Stimulated activated CD4-positive, alpha-beta T cell treated with anti-CD3 and anti-CD28 coated beads, Interleukin-4, amount 100 ng/mL, for 1 hour (primary cell): Measurements from ENCODE around the gene CLEC2L.

Experiments used
- DNase-seq: peaks from one replicate; pipeline ENCODE4 v3.0.0-alpha.2; 2020

The CLEC2L gene

GRCh38 chr7:139523199-139523941 is at the start of gene CLEC2L:
CLEC2L (plus strand) TSS chr7:139523685; CDS start chr7:139523928, 243 bp downstream.
- peak; percentile 11 for DNase-seq

GRCh38 chr7:139476139-139476538 is 47.3 kb upstream of the CLEC2L start:
- DNase-seq = no peak

DNA sequence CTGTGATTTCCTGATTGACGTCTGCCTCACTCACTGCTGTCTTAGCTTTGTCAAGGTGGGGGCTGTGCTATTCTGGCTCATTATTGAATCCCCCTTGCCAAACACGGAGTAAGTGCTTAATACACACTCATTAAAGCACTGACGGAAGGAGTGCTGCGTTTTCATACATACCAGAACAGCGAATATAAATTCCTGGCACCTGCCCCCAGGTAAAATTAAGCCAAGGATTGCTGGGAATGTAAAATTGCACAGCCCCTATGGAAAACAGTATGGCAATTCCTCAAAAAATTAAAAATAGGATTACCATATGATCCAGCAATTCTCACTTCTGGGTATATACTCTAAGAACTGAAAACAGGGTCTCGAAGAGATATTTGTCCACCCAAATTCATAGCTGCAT is 46.6 kb upstream of the CLEC2L start:
- no peak for DNase-seq

GRCh38 chr7:139479620-139480019 is 43.9 kb upstream of the CLEC2L start:
- no peak for DNase-seq

DNA sequence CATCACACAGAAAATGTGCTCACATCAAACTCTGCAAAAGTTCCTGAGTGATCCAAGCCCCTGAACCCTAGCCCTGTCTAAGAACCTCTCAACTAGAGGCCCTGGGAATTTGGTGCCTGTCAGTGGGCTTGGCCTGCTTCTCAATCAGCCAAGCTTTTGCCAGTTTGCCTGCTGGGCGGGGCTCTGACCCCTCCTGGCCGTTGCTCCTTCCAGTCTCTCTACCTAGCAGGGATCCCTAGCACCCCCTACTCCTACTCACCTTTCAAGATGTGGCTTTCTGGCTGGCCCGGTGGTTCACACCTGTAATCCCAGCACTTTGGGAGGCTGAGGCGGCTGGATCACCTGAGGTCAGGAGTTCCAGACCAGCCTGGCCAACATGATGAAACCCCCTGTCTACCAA is 42.1 kb upstream of the CLEC2L start:
- no peak for DNase-seq

GRCh38 chr7:139482122-139482521 is 41.4 kb upstream of the CLEC2L start:
- no peak for DNase-seq

- peak; percentile 19 for DNase-seq
These were observed 40.6 kb upstream of the CLEC2L start for GRCh38 chr7:139482662-139483466.

DNA sequence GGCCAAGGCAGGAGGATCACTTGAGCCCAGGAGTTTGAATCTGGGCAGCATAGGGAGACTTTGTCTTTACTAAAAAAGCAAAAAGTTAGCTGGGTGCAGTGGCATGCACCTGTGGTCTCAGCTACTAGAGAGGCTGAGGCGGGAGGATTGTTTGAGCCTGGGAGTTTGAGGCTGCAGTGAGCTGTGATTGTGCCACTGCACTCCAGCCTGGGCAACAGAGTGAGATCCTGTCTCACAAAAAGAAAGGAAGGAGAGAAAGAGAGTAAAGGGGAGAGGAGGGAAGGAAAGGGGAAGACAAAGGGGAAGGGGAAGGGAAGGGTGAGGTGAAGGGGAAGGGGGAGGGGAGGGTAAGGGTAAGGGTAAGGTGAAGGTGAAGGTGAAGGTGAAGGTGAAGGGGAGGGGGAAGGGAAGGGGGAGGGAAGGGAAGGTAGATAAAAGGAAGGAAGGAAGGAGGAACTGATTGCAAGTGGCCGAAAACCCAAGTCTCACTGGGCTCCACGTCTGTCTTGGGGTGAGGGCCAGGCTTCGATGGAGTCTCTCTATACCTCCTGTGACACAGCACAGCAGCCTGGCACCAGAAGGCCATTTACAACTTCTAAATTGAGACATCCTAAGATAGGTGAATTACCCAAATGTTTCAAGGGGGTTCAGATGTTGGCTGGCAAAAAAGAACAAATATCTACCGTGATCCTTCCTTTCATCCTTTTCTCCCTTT is 36.0 kb upstream of the CLEC2L start:
- DNase-seq = no peak

DNA sequence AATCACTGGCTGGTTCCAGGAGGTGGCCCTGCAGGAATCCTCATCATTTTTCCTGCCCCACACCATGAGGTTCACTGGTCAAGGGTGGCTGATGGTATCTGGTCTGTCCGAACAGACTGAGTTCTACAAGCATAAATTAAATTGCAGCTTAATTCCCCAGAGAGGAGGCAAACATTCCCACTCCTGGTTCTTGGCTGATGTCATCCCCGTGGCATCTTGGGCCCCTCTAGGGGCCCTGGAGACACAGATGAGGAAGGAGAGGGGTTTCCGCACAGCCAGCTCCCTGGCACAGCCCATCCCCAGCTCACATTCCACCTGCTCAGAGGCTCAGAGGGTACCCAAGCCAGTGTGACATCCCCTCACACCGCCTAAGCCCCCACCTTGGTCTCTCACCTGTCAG is 34.7 kb upstream of the CLEC2L start:
- no peak for DNase-seq

- DNase-seq = no peak
These were observed 33.4 kb upstream of the CLEC2L start for GRCh38 chr7:139490130-139490529.

DNA sequence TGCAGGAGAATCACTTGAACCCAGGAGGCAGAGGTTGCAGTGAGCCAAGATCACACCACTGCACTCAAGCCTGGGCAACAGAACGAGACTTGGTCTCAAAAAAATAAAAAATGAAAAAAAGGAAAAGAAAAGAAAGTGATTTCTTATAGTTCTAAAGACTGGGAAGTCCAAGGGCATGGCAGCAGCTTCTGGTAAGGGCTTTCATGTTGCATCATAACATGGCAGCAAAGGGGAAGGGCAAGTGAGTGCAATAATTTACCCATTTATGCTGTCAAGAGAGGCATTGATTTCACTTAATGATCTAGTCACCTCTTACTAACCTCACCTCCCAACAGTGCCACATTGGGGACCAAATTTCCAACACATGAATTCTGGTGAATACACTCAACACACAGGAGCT is 31.2 kb upstream of the CLEC2L start:
- DNase-seq = no peak

DNA sequence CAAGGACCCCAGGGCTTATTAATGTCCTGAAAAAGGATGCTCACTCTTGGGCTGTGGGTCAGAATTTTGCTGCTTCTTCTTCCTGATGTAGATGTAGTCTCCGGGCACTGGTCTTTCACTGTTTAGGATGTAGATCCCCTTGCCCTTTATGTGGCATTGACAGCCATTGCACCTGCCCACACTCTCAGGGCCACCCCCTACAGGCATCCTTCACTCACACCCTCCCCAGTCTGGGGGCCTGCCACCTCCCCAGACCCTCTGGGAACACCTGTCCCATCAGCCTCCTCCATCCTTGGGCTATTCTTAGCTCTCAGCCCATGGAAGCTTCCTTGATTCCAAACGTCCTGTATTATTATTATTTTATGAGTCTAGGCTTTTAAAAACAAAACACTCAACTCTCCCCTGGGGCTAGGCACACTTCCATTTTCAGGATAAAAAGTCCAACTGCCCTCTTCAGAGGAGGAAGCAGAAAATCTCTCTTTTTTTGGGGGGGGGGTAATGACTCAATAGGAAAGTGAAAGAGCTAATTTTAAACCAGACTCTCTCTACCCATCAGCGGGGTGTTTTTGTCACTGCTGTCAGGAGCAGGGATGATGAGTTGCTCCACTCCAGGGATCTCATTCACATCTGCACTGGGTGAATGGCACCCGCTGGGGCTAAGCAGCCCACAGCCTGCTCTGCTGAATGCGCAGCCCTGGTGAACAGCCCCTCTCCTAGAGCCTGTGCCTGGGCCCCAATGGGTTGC is 28.5 kb upstream of the CLEC2L start:
- no peak for DNase-seq

GRCh38 chr7:139495580-139496125 is 27.8 kb upstream of the CLEC2L start:
- DNase-seq = no peak

DNA sequence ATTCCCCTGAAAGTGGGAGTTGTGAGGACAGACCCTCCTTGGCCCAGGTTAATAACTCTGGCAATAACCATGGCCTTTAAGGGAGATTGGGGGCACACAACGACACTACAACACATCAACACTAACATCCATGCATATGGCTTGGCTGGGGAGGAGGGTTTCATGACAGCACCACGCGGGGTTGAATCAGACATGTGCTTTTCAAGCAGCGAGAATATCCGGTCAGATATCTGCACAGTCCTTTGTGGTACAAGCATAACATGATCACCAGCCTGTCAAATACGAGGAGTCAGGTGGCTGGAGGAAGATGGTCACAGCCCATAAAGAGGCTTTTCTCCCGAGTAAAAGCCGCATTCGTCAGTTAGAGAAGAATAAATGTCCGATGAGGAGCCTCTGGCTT is 27.0 kb upstream of the CLEC2L start:
- no peak for DNase-seq

DNA sequence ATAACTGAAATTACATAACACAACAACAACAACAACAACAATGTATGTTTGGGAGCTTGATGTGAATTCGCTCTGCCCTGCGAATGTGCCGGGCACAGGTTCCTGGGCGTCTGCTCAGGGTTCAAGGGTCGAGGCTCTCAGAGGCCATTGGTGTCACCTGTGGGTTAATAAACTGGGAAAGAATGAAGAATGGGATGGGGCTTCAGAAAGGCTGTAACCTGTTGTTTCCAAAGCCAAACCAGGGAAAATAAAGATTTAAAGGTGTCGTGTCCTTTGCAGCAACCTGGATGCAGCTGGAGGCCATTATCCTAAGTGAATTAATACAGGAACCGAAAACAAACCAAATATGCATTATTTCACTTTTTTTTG is 22.7 kb upstream of the CLEC2L start:
- DNase-seq = no peak

GRCh38 chr7:139502226-139502625 is 21.3 kb upstream of the CLEC2L start:
- no peak for DNase-seq

DNA sequence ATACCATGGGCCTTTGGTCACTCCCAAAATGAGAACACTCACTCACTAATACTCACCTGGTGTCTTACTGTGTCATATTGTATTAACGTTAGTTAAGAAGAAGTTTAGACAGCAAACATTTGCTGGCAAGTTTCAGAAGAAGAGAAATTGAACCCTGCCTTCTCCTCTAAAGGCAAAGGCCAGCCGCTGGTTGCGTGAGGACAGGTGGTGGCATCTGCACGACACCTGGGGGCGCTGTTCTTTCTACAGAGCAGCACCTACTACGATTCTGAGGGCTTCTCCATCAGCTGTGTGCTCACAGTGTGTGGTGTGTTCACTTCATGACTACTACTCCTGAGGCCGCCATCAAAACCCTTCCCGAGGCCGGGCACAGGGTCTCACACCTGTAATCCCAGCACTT is 17.9 kb upstream of the CLEC2L start:
- DNase-seq = no peak

DNA sequence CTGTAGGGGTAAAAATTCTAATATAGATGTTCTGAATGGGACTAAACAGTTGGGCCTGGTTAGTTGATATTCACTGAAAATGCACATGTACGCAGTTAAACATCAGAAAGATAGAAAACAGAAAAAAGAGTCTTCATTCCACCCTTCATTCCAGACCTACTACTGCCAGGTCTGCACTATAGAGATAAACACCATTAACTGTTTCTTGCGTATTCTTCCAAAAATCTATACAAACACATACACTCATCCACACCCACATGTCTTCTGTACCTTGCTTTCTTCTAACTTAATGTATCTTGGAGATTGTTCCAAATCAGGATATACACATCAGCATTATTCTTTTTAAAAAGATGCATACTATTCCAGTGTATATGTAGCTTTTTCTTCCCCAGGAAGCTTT is 13.9 kb upstream of the CLEC2L start:
- DNase-seq = no peak

DNA sequence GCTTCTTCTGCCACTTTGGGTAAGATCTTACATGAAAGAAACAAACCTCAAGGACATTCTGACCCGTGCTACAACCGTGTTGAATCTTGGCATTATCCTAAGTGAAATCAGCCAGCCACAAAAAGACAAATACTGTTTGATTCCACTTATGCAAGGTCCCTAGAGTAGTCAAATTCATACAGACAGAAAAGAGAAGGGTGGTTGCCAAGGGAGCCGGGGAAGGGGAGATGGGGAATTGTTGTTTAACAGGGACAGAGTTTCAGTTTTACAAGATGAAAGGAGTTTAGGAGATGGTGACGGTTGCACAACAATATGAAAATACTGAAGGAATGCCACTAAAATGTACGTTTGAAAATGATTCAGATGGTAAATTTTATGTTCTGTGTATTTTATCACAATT is 12.2 kb upstream of the CLEC2L start:
- DNase-seq = no peak

GRCh38 chr7:139515266-139515665 is 8.2 kb upstream of the CLEC2L start:
- no peak for DNase-seq

DNA sequence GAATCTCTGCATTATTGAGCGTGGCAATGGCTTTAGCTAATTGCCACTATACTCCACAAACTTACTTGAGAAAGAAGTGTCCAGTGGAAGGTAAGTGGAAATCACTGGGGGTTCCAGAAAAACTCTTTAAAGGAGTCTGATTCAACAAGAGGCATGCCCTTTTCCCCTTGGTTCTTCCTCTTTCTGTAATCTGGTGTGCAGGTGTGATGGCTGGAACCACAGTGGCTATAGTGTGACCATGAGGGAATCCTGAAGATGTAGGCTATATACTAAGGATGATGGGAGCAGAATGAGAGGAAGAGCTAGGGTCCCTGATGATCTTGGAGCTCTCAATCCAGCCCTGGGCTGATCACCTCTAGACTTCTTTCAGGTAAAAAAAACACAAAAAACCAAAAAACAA is 2.0 kb upstream of the CLEC2L start:
- DNase-seq = no peak

DNA sequence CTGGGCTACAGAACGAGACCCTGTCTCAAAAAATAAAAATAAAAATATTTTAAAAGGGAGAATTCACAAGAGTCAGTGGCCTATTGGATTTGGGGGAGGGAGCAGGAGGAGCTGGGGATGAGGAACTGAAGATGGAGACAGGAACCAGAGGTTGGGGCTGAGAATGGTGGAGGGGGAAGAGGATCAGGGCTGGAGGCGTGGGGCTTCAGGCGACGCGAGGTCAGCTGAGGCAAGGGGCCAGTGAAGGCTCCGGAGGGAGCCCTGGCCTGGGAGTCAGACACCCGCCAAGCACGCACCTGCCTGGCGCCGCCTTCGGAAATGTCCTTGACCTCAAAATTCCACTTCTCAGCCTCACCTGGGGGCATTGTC is 671 bp upstream of the CLEC2L start:
- DNase-seq = no peak
